T-helper 17 cell (primary cell): ENCODE measurements around the gene NT5M. TPM values are rescaled to one million over a fixed set of nuclear protein-coding genes. Genes with fewer than 3 reads are reported as not detected.

Experiments
- ATAC-seq: fragments of 150-1000 bp; cut with Tn5 transposase; 2 replicates; pipeline ENCODE4 v1.10.0; 2021; ENCODE audit warnings: mild to moderate bottlenecking, moderate library complexity
- DNase-seq, 3 donors: peaks; one replicate each; pipeline versions ENCODE4 v3.0.0 to v3.0.0-alpha.2; 2020 to 2021
- H3K9me3 ChIP-seq: one replicate; pipeline ENCODE4 v1.7.0; 2013; ENCODE audit warnings: low read length, mild to moderate bottlenecking; ENCODE audit not compliant: control insufficient read depth, poor library complexity, severe bottlenecking
- H3K27ac Mint-ChIP-seq: one replicate; pipeline ENCODE4 v1.8.0; 2022; ENCODE audit warnings: mild to moderate bottlenecking, moderate library complexity, mixed read lengths
- H3K27me3 Mint-ChIP-seq: one replicate; pipeline ENCODE4 v1.8.0; 2022; ENCODE audit warnings: mixed read lengths
- H3K36me3 Mint-ChIP-seq: one replicate; pipeline ENCODE4 v1.8.0; 2022; ENCODE audit warnings: low read depth, mixed read lengths
- H3K4me1 Mint-ChIP-seq: one replicate; pipeline ENCODE4 v1.8.0; 2022; ENCODE audit warnings: mild to moderate bottlenecking, mixed read lengths
- H3K4me3 Mint-ChIP-seq: one replicate; pipeline ENCODE4 v1.8.0; 2022; ENCODE audit warnings: mild to moderate bottlenecking, moderate library complexity, mixed read lengths
- total RNA-seq, 4 donors: library from RNA in 2 of 4; stranded (reverse) in 2 of 4; gene quantifications; one replicate each; pipeline ENCODE4 v1.2.3 and lab custom pipeline; 2022 to 2026

NT5M gene
- total RNA-seq, 2 donors from 2014 or later = 2.5 to 24.0 TPM

GRCh38 chr17:17395885-17396284 lies 92.7 kb downstream of the NT5M start:
- no peaks in the 10 kb centered on the region for H3K9me3 ChIP-seq
- no peak for ATAC-seq
- Mint-ChIP-seq H3K4me3 (no peak overlapping the region), H3K27me3 (no peaks in the 10 kb centered on the region), H3K4me1 (peaks cover 21% of the 10 kb centered on the region), H3K36me3 (no peaks in the 10 kb centered on the region), H3K27ac (peak overlapping the region; percentile 22)
- no peak for DNase-seq

Other genes starting within 250 kb of the NT5M start
- gene PLD6, start 97.0 kb upstream of the NT5M start, total RNA-seq = 10 to 100 TPM; 13.2 to 15.3 TPM
- gene FLCN, start 66.2 kb upstream of the NT5M start, total RNA-seq = 10 to 100 TPM; 34.1 to 44.9 TPM
- 10 to 100 TPM; 87.8 to 89.1 TPM for gene COPS3, start 22.1 kb upstream of the NT5M start, total RNA-seq
- gene MED9, start 173.6 kb downstream of the NT5M start, total RNA-seq = 10 to 100 TPM; 16.5 to 24.7 TPM
- gene RASD1, start 193.0 kb downstream of the NT5M start, total RNA-seq = 1 to 10 TPM in 1 of 2 donors, under 1 TPM in 1; 0.97 to 1.4 TPM